WTC11 (cell line): ENCODE measurements around the gene ARHGAP26. TPM values are rescaled to one million over a fixed set of nuclear protein-coding genes. Genes with fewer than 3 reads are reported as not detected.

ENCODE experiments used
- ATAC-seq: fragments of 200-7000 bp; cut with Tn5 transposase; 2 replicates; pipeline ENCODE4 v1.10.0; 2021; ENCODE audit warnings: mild to moderate bottlenecking, moderate library complexity
- CTCF ChIA-PET: fragments of 300-600 bp; sonication (Branson Sonifier 250); formaldehyde crosslinking; loops from one replicate; lab custom pipeline; 2021; ENCODE audit warnings: antibody characterized with exemption; lab: Charles Lee
- POLR2A ChIA-PET: fragments of 350-600 bp; sonication (Branson Sonifier 250); formaldehyde crosslinking; loops from one replicate; lab custom pipeline; 2021; ENCODE audit warnings: antibody characterized with exemption; lab: Charles Lee
- DNase-seq: peaks from one replicate; pipeline ENCODE4 v3.0.0; 2021; ENCODE audit warnings: low spot score
- H3K27ac Mint-ChIP-seq: 2 replicates; pipeline ENCODE4 v1.8.0; 2021; ENCODE audit warnings: mixed read lengths
- H3K27me3 Mint-ChIP-seq: 2 replicates; pipeline ENCODE4 v1.8.0; 2021; ENCODE audit warnings: low read depth, mild to moderate bottlenecking, moderate library complexity, mixed read lengths
- H3K36me3 Mint-ChIP-seq: 2 replicates; pipeline ENCODE4 v1.8.0; 2021; ENCODE audit warnings: mixed read lengths
- H3K4me1 Mint-ChIP-seq: 2 replicates; pipeline ENCODE4 v1.8.0; 2022; ENCODE audit warnings: mixed read lengths
- H3K4me3 Mint-ChIP-seq: 2 replicates; pipeline ENCODE4 v1.8.0; 2021; ENCODE audit warnings: mild to moderate bottlenecking, moderate library complexity, mixed read lengths
- H3K9me3 Mint-ChIP-seq: 2 replicates; pipeline ENCODE4 v1.8.0; 2021; ENCODE audit warnings: mixed read lengths
- AR ChIP-seq: fragments of 250-450 bp; sonication (Bioruptor Pico); IDR thresholded peaks from 2 replicates; pipeline ENCODE4 v1.9.0; 2021; ENCODE audit warnings: mild to moderate bottlenecking
- CDX4 ChIP-seq: fragments of 250-450 bp; sonication (Bioruptor Pico); IDR thresholded peaks from 2 replicates; pipeline ENCODE4 v1.9.0; 2021; ENCODE audit warnings: moderate library complexity, mild to moderate bottlenecking, inconsistent platforms, borderline replicate concordance
- CREB1 ChIP-seq: sonication (generic); formaldehyde crosslinking; IDR thresholded peaks from 2 replicates; pipeline ENCODE4 v1.8.0; 2023; ENCODE audit warnings: mild to moderate bottlenecking, missing genetic modification reagents
- CREM ChIP-seq: sonication (generic); formaldehyde crosslinking; IDR thresholded peaks from 2 replicates; pipeline ENCODE4 v1.8.1; 2022; ENCODE audit warnings: mild to moderate bottlenecking, missing genetic modification reagents, moderate library complexity
- E2F1 ChIP-seq: sonication (generic); formaldehyde crosslinking; IDR thresholded peaks from 2 replicates; pipeline ENCODE4 v1.8.0; 2022; ENCODE audit warnings: mild to moderate bottlenecking, missing genetic modification reagents
- EMX1 ChIP-seq: fragments of 250-450 bp; sonication (Bioruptor Pico); IDR thresholded peaks from 2 replicates; pipeline ENCODE4 v1.8.0; 2021; ENCODE audit warnings: mild to moderate bottlenecking
- FOXP1 ChIP-seq: sonication (generic); formaldehyde crosslinking; IDR thresholded peaks from 2 replicates; pipeline ENCODE4 v1.8.0; 2022; ENCODE audit warnings: missing genetic modification reagents, mild to moderate bottlenecking, moderate library complexity, borderline replicate concordance
- GRHL2 ChIP-seq: fragments of 250-450 bp; sonication (Bioruptor Pico); IDR thresholded peaks from 2 replicates; pipeline ENCODE4 v1.8.0; 2022; ENCODE audit warnings: mild to moderate bottlenecking, moderate library complexity; ENCODE audit not compliant: insufficient replicate concordance, severe bottlenecking
- IRF2 ChIP-seq: sonication (generic); formaldehyde crosslinking; IDR thresholded peaks from 2 replicates; pipeline ENCODE4 v1.8.0; 2022; ENCODE audit warnings: low read depth, missing genetic modification reagents, borderline replicate concordance
- JAZF1 ChIP-seq: fragments of 250-450 bp; sonication (Bioruptor Pico); IDR thresholded peaks from 2 replicates; pipeline ENCODE4 v1.9.0; 2021; ENCODE audit warnings: moderate library complexity, mild to moderate bottlenecking, inconsistent platforms
- JUN ChIP-seq: sonication (generic); formaldehyde crosslinking; IDR thresholded peaks from 2 replicates; pipeline ENCODE4 v1.8.0; 2023; ENCODE audit warnings: mild to moderate bottlenecking, missing genetic modification reagents
- MXD4 ChIP-seq: fragments of 250-450 bp; sonication (Bioruptor Pico); IDR thresholded peaks from 2 replicates; pipeline ENCODE4 v1.8.0; 2021; ENCODE audit warnings: mild to moderate bottlenecking, moderate library complexity, borderline replicate concordance
- MYBL2 ChIP-seq: sonication (generic); formaldehyde crosslinking; IDR thresholded peaks from 2 replicates; pipeline ENCODE4 v1.8.1; 2023; ENCODE audit warnings: mild to moderate bottlenecking, moderate library complexity, missing genetic modification reagents
- NR3C1 ChIP-seq: sonication (generic); formaldehyde crosslinking; conservative IDR thresholded peaks from 2 replicates; pipeline ENCODE4 v1.8.1; 2023; ENCODE audit warnings: low read depth, mild to moderate bottlenecking, missing genetic modification reagents
- SMAD4 ChIP-seq: sonication (generic); formaldehyde crosslinking; IDR thresholded peaks from 2 replicates; pipeline ENCODE4 v1.8.0; 2022; ENCODE audit warnings: mild to moderate bottlenecking, missing genetic modification reagents
- STAT6 ChIP-seq: sonication (generic); formaldehyde crosslinking; conservative IDR thresholded peaks from 2 replicates; pipeline ENCODE4 v1.8.1; 2023; ENCODE audit warnings: mild to moderate bottlenecking, low read depth, missing genetic modification reagents, moderate library complexity
- ZNF121 ChIP-seq: sonication (generic); formaldehyde crosslinking; IDR thresholded peaks from 2 replicates; pipeline ENCODE4 v1.8.0; 2023; ENCODE audit warnings: missing genetic modification reagents
- ZNF425 ChIP-seq: fragments of 250-450 bp; sonication (Bioruptor Pico); conservative IDR thresholded peaks from 2 replicates; pipeline ENCODE4 v1.9.0; 2021; ENCODE audit warnings: mild to moderate bottlenecking
- total RNA-seq: library from RNA; stranded (reverse); gene quantifications from 3 replicates; pipeline ENCODE4 v1.2.3, GENCODE V29; 2021

The ARHGAP26 gene
- total RNA-seq, 1 experiment from 2014 or later: 22.3 TPM

GRCh38 chr5:143065185-143065965, 295.2 kb downstream of the ARHGAP26 start (continued):
- TF ChIP-seq AR (CRISPR knock-in tag) (no peak), JUN (CRISPR knock-in tag) (no peak), ZNF425 (no peak), E2F1 (CRISPR knock-in tag) (no peak), CDX4 (no peak), EMX1 (CRISPR knock-in tag) (no peak)

GRCh38 chr5:143065996-143066522, 295.9 kb downstream of the ARHGAP26 start:
- peaks cover 8% of the 10 kb centered on the region for H3K9me3 Mint-ChIP-seq
- DNase-seq (no peak), ATAC-seq (no peak)
- H3K4me1 Mint-ChIP-seq: peaks cover 35% of the 10 kb centered on the region
- H3K36me3 Mint-ChIP-seq: peaks cover 14% of the 10 kb centered on the region
- ChIA-PET CTCF (no interaction called here), POLR2A (no interaction called here)
- H3K27me3 Mint-ChIP-seq: no peaks in the 10 kb centered on the region
- H3K27ac Mint-ChIP-seq: no peak overlapping the region
- H3K4me3 Mint-ChIP-seq: no peak overlapping the region
- TF ChIP-seq CREB1: no peak
- TF ChIP-seq SMAD4 (CRISPR knock-in tag): no peak
- no peak for TF ChIP-seq JAZF1
- no peak for TF ChIP-seq GRHL2 (CRISPR knock-in tag)
- TF ChIP-seq STAT6 (CRISPR knock-in tag): no peak
- no peak for TF ChIP-seq MYBL2 (CRISPR knock-in tag)
- TF ChIP-seq EMX1 (CRISPR knock-in tag): no peak
- TF ChIP-seq CREM (CRISPR knock-in tag): no peak
- TF ChIP-seq MXD4 (CRISPR knock-in tag): no peak
- no peak for TF ChIP-seq IRF2
- no peak for TF ChIP-seq FOXP1 (CRISPR knock-in tag)
- no peak for TF ChIP-seq ZNF121
- no peak for TF ChIP-seq NR3C1 (CRISPR knock-in tag)
